Liver (tissue), 9 donors: Measurements from ENCODE around the gene ZBTB47. TPM values are rescaled to one million over a fixed set of nuclear protein-coding genes. Genes with fewer than 3 reads are reported as not detected.

Source experiments
- DNase-seq: peaks from one replicate; pipeline ENCODE4 v3.0.0-alpha.2; 2017; ENCODE audit warnings: low spot score
- H3K27ac ChIP-seq, 2 donors: one replicate each; pipeline ENCODE4 v1.7.0; 2013; ENCODE audit warnings: inconsistent platforms in 2 of 2, low read length in 2 of 2, control low read depth in 1 of 2, low read depth in 1 of 2, mild to moderate bottlenecking in 1 of 2
- H3K27me3 ChIP-seq, 4 donors: one replicate each; pipeline versions ENCODE4 v1.6.1 to v1.7.0; 2013; ENCODE audit warnings: low read length in 3 of 4, inconsistent platforms in 1 of 4, mild to moderate bottlenecking in 1 of 4, moderate library complexity in 1 of 4; ENCODE audit not compliant: control insufficient read depth in 4 of 4, insufficient read depth in 4 of 4
- H3K36me3 ChIP-seq, 4 donors: one replicate each; pipeline versions ENCODE4 v1.6.1 to v1.7.0; 2013; ENCODE audit warnings: low read length in 3 of 4, mild to moderate bottlenecking in 3 of 4, low read depth in 1 of 4, moderate library complexity in 1 of 4; ENCODE audit not compliant: control insufficient read depth in 4 of 4, insufficient read depth in 3 of 4
- H3K4me1 ChIP-seq, 4 donors: one replicate each; pipeline versions ENCODE4 v1.6.1 to v1.7.0; 2013; ENCODE audit warnings: low read length in 3 of 4, mild to moderate bottlenecking in 3 of 4, moderate library complexity in 1 of 4; ENCODE audit not compliant: control insufficient read depth in 4 of 4, insufficient read depth in 4 of 4
- H3K4me3 ChIP-seq, 3 donors: one replicate each; pipeline versions ENCODE4 v1.6.1 to v1.7.0; 2013; ENCODE audit warnings: low read length in 3 of 3, control low read depth in 1 of 3, low read depth in 1 of 3, mild to moderate bottlenecking in 1 of 3
- H3K9ac ChIP-seq, 2 donors: one replicate each; pipeline ENCODE4 v1.7.0; 2013; ENCODE audit warnings: low read length in 2 of 2, mild to moderate bottlenecking in 2 of 2, moderate library complexity in 2 of 2, control low read depth in 1 of 2, low read depth in 1 of 2
- H3K9me3 ChIP-seq, 4 donors: one replicate each; pipeline versions ENCODE4 v1.6.1 to v1.7.0; 2013; ENCODE audit warnings: low read length in 3 of 4; ENCODE audit not compliant: control insufficient read depth in 4 of 4
- EGR1 ChIP-seq, 2 donors: IDR thresholded peaks; 2 replicates each; pipeline ENCODE4 v1.6.1; 2016 to 2018; ENCODE audit warnings: antibody characterized with exemption in 2 of 2, low read depth in 2 of 2
- FOXA1 ChIP-seq: IDR thresholded peaks from 2 replicates; pipeline ENCODE4 v1.6.1; 2016; ENCODE audit warnings: antibody characterized with exemption
- FOXA2 ChIP-seq: IDR thresholded peaks from 2 replicates; pipeline ENCODE4 v1.6.1; 2016; ENCODE audit warnings: antibody characterized with exemption
- GABPA ChIP-seq, 2 donors: IDR thresholded peaks in 1 of 2; conservative IDR thresholded peaks in 1 of 2; 2 replicates each; pipeline ENCODE4 v1.6.1; 2016; ENCODE audit warnings: antibody characterized with exemption in 2 of 2, mild to moderate bottlenecking in 1 of 2, moderate library complexity in 1 of 2
- HNF4A ChIP-seq, 2 donors: conservative IDR thresholded peaks; 2 replicates each; pipeline ENCODE4 v1.6.1; 2016; ENCODE audit warnings: antibody characterized with exemption in 2 of 2, mild to moderate bottlenecking in 2 of 2
- HNF4G ChIP-seq: IDR thresholded peaks from 2 replicates; pipeline ENCODE4 v1.6.1; 2016; ENCODE audit warnings: antibody characterized with exemption
- JUND ChIP-seq, 2 donors: IDR thresholded peaks; 2 replicates each; pipeline ENCODE4 v1.6.1; 2016; ENCODE audit warnings: antibody characterized with exemption in 2 of 2
- NR2F2 ChIP-seq: IDR thresholded peaks from 2 replicates; pipeline ENCODE4 v1.6.1; 2016; ENCODE audit warnings: antibody characterized with exemption
- RAD21 ChIP-seq, 2 donors: IDR thresholded peaks; 2 replicates each; pipeline ENCODE4 v1.6.1; 2016; ENCODE audit warnings: antibody characterized with exemption in 2 of 2, mild to moderate bottlenecking in 2 of 2
- RXRA ChIP-seq, 2 donors: IDR thresholded peaks; 2 replicates each; pipeline ENCODE4 v1.6.1; 2017 to 2018; ENCODE audit warnings: antibody characterized with exemption in 2 of 2, mild to moderate bottlenecking in 1 of 2
- SP1 ChIP-seq: IDR thresholded peaks from 2 replicates; pipeline ENCODE4 v1.6.1; 2018; ENCODE audit warnings: antibody characterized with exemption, mild to moderate bottlenecking
- TAF1 ChIP-seq: conservative IDR thresholded peaks from 2 replicates; pipeline ENCODE4 v1.6.1; 2016; ENCODE audit warnings: antibody characterized with exemption, mild to moderate bottlenecking
- YY1 ChIP-seq: IDR thresholded peaks from 2 replicates; pipeline ENCODE4 v1.6.1; 2016; ENCODE audit warnings: antibody characterized with exemption, mild to moderate bottlenecking
- ZBTB33 ChIP-seq: IDR thresholded peaks from 2 replicates; pipeline ENCODE4 v1.6.1; 2016; ENCODE audit warnings: antibody characterized with exemption
- WGBS: extraction: QIAGEN DNeasy Blood & Tissue Kit; methylation state at CpG from one replicate; pipeline ENCODE4 v1.1.7; 2013; 5-methylcytosine and 5-hydroxymethylcytosine counted together
- polyA plus RNA-seq, 2 donors: library from polyadenylated mRNA; stranded (reverse) in 1 of 2; unstranded in 1 of 2; fragments of 200-250 nt in 1 of 2; fragments of >200 nt in 1 of 2; fragmentation: Nextera tagmentation in 1 of 2; extraction: Ambion mirVana in 1 of 2; gene quantifications; one replicate each; pipeline versions ENCODE4 v1.2.1 to v1.2.3, GENCODE V29; 2013 to 2015
- total RNA-seq, 2 donors: library from RNA; depleted of rRNA; stranded (reverse); fragments of >200 nt; gene quantifications; one replicate each; pipeline ENCODE4 v1.2.3, GENCODE V29; 2014
- TF ChIP-seq, protein P1 (sequence below): IDR thresholded peaks from 2 replicates; pipeline ENCODE4 v1.6.1; 2016; ENCODE audit warnings: antibody characterized with exemption
- TF ChIP-seq, protein P2 (sequence below): IDR thresholded peaks from 2 replicates; pipeline ENCODE4 v1.6.1; 2016; ENCODE audit warnings: antibody characterized with exemption, mild to moderate bottlenecking
- TF ChIP-seq, protein P3 (sequence below): fragments of 150-350 bp; IDR thresholded peaks from 2 replicates; pipeline ENCODE4 v1.5.1; 2017; ENCODE audit warnings: improper control_type of control experiment, low read depth, low read length; ENCODE audit not compliant: missing input control
- donor health status: healthy.
- donor health status: healthy.
- donor health status: healthy.
- donor health status: healthy.
- donor health status: healthy.

ZBTB47 gene
- total and polyA plus RNA-seq, 4 donors, result 0.42 to 7.4 (median 4.2) TPM

DNA sequence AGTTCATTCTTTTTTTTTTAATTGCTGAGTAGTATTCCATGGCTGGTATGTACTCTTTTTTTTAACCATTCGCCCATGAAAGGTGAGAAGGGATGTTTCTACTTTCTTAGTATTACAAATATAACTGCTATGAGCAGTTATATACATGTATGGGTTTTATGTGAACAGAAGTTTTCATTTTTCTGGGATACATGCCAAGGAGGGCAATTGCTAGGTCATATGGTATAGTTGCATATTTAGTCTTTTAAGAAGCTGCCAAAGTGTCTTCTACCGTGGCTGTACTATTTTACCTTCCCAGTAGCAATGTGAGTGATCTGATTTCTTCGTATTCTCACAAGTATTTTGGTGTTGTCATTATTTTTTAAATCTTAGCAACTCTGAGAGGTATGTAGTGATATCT, 20.6 kb downstream of the ZBTB47 start:
- no peak overlapping the region for H3K4me3 ChIP-seq
- no peak for TF ChIP-seq HNF4A (conservative IDR thresholded peaks at IDR 0.05)
- no peak for TF ChIP-seq FOXA1
- TF ChIP-seq NR2F2, result no peak
- TF ChIP-seq YY1, result no peak
- TF ChIP-seq, protein P1, sequence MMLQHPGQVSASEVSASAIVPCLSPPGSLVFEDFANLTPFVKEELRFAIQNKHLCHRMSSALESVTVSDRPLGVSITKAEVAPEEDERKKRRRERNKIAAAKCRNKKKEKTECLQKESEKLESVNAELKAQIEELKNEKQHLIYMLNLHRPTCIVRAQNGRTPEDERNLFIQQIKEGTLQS, result no peak
- no peak for TF ChIP-seq HNF4G
- TF ChIP-seq, protein P2, sequence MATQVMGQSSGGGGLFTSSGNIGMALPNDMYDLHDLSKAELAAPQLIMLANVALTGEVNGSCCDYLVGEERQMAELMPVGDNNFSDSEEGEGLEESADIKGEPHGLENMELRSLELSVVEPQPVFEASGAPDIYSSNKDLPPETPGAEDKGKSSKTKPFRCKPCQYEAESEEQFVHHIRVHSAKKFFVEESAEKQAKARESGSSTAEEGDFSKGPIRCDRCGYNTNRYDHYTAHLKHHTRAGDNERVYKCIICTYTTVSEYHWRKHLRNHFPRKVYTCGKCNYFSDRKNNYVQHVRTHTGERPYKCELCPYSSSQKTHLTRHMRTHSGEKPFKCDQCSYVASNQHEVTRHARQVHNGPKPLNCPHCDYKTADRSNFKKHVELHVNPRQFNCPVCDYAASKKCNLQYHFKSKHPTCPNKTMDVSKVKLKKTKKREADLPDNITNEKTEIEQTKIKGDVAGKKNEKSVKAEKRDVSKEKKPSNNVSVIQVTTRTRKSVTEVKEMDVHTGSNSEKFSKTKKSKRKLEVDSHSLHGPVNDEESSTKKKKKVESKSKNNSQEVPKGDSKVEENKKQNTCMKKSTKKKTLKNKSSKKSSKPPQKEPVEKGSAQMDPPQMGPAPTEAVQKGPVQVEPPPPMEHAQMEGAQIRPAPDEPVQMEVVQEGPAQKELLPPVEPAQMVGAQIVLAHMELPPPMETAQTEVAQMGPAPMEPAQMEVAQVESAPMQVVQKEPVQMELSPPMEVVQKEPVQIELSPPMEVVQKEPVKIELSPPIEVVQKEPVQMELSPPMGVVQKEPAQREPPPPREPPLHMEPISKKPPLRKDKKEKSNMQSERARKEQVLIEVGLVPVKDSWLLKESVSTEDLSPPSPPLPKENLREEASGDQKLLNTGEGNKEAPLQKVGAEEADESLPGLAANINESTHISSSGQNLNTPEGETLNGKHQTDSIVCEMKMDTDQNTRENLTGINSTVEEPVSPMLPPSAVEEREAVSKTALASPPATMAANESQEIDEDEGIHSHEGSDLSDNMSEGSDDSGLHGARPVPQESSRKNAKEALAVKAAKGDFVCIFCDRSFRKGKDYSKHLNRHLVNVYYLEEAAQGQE, result no peak
- TF ChIP-seq JUND (IDR thresholded peaks at IDR 0.05), result no peak
- TF ChIP-seq EGR1 (IDR thresholded peaks at IDR 0.05; ENCODE audit: low read depth in 2 of 2), result no peak
- no peak for TF ChIP-seq FOXA2
- TF ChIP-seq TAF1, result no peak
- TF ChIP-seq RAD21 (IDR thresholded peaks at IDR 0.05), result no peak
- TF ChIP-seq, protein P3, sequence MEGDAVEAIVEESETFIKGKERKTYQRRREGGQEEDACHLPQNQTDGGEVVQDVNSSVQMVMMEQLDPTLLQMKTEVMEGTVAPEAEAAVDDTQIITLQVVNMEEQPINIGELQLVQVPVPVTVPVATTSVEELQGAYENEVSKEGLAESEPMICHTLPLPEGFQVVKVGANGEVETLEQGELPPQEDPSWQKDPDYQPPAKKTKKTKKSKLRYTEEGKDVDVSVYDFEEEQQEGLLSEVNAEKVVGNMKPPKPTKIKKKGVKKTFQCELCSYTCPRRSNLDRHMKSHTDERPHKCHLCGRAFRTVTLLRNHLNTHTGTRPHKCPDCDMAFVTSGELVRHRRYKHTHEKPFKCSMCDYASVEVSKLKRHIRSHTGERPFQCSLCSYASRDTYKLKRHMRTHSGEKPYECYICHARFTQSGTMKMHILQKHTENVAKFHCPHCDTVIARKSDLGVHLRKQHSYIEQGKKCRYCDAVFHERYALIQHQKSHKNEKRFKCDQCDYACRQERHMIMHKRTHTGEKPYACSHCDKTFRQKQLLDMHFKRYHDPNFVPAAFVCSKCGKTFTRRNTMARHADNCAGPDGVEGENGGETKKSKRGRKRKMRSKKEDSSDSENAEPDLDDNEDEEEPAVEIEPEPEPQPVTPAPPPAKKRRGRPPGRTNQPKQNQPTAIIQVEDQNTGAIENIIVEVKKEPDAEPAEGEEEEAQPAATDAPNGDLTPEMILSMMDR, result no peak
- no peak for TF ChIP-seq RXRA (IDR thresholded peaks at IDR 0.05)
- no peak for TF ChIP-seq GABPA (IDR thresholded peaks at IDR 0.05 in 1 of 2, conservative IDR thresholded peaks at IDR 0.05 in 1 of 2)
- no peak for TF ChIP-seq SP1
- no peak for TF ChIP-seq ZBTB33
- WGBS, result 75% methylated on average over 3 of the region's 3 CpGs
- H3K27ac ChIP-seq, result no peak overlapping the region
- no peaks in the 10 kb centered on the region for H3K4me1 ChIP-seq
- peaks cover 0 to 2% (median under 1%) of the 10 kb centered on the region in 4 donors for H3K9me3 ChIP-seq
- H3K27me3 ChIP-seq, result no peaks in the 10 kb centered on the region
- DNase-seq, result no peak
- no peaks in the 10 kb centered on the region for H3K36me3 ChIP-seq
- no peak overlapping the region for H3K9ac ChIP-seq

DNA sequence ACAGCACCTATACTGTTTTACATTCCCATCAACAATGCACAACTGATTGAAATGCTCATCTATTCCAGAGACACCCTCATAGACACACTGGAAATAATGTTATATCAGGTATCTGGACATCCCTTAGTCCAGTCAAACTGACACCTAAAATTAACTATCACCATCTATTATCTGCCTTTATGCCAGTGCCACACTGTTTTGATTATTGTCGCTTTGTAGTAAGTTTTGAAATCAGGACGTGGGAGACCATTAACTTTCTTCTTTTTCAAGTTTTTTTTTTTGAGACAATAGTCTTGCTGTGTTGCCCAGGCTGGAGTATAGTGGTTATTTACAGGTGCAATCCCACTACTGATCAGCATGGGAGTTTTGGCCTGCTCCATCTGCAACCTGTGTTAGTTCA, 22.4 kb downstream of the ZBTB47 start:
- no peaks in the 10 kb centered on the region for H3K27me3 ChIP-seq
- no peak overlapping the region for H3K27ac ChIP-seq
- 78% methylated on average over 2 of the region's 2 CpGs for WGBS
- no peak for TF ChIP-seq SP1
- TF ChIP-seq TAF1, result no peak
- TF ChIP-seq, protein P3, result no peak
- no peak for TF ChIP-seq RAD21 (IDR thresholded peaks at IDR 0.05)
- no peak for TF ChIP-seq YY1
- no peak for TF ChIP-seq RXRA (IDR thresholded peaks at IDR 0.05)
- TF ChIP-seq, protein P2, result no peak
- no peak for TF ChIP-seq HNF4A (conservative IDR thresholded peaks at IDR 0.05)
- TF ChIP-seq JUND (IDR thresholded peaks at IDR 0.05), result no peak
- H3K4me1 ChIP-seq, result no peaks in the 10 kb centered on the region
- peaks cover 0 to 2% (median 0%) of the 10 kb centered on the region in 4 donors for H3K9me3 ChIP-seq
- DNase-seq, result no peak
- H3K9ac ChIP-seq, result no peak overlapping the region
- H3K36me3 ChIP-seq, result no peaks in the 10 kb centered on the region
- no peak overlapping the region for H3K4me3 ChIP-seq
